Lung microvascular endothelial cell (primary cell): ENCODE results near the gene PPP1R14D. TPM values are rescaled to one million over a fixed set of nuclear protein-coding genes. Genes with fewer than 3 reads are reported as not detected.
"Not testable (repeated sequence)": the region's sequence is repeated elsewhere in the genome, so short reads cannot be mapped to it uniquely, and the experiment has no call there.

Experiments used
- DNase-seq, 2 donors: peaks; one replicate each; pipeline versions ENCODE4 v3.0.0 to v3.0.0-alpha.2; 2010; ENCODE audit warnings: low read depth in 2 of 2
- total RNA-seq: library from RNA; depleted of rRNA; stranded (reverse); fragments of >200 nt; gene quantifications from 2 replicates; pipeline ENCODE4 v1.2.1, GENCODE V29; 2014

The PPP1R14D gene, protein sequence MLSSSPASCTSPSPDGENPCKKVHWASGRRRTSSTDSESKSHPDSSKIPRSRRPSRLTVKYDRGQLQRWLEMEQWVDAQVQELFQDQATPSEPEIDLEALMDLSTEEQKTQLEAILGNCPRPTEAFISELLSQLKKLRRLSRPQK
- not detected in 2 replicates for total RNA-seq

DNA sequence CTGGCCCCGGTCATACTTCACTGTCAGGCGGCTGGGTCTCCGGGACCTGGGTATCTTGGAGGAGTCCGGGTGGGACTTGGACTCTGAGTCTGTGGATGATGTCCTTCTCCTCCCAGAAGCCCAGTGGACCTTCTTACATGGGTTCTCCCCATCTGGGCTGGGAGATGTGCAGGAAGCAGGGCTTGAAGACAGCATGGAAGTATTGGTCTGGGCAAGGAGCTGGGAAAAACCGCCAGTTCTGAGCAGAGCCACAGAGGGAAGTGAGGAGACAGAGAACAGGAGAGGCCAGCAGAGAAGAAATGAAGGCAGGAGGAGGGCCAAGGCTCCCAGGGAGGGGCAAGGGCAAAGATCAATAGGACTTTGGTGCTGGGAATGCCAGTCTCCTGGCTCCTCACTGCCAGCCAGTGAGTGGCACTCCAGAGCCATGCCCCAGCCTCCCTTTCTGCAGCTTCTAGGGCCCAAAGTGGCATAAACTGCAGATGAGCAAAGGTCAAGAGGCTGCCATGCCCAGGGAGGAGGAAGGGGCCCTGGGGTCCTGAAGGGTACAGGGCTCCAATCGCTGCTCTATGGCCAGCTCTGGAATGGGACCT lies at the start of gene PPP1R14D:
TSS of gene PPP1R14D (minus strand) at position 262 of the 590 bp plus-strand sequence. CDS start at position 195, 67 bp downstream.
- DNase-seq = no peak

DNA sequence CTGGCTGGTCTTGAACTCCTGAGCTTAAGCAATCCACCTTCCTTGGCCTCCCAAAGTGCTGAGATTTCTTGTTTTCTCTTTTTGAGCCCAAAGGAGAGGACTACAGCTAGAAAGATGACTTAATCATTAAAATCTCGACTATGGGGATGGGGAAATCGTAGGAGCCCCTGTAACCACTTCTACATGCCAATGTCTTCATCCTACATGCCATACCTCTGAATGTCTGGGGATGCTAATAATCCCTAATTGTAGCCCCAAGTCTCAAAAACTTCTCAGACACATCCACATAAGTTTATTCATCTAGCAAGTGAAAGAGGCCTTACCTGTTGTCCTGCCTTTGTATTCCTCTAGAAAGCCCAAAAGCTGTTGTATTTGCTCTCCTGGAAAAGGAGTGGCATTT lies 49.2 kb upstream of the PPP1R14D start:
- DNase-seq = no peak

DNA sequence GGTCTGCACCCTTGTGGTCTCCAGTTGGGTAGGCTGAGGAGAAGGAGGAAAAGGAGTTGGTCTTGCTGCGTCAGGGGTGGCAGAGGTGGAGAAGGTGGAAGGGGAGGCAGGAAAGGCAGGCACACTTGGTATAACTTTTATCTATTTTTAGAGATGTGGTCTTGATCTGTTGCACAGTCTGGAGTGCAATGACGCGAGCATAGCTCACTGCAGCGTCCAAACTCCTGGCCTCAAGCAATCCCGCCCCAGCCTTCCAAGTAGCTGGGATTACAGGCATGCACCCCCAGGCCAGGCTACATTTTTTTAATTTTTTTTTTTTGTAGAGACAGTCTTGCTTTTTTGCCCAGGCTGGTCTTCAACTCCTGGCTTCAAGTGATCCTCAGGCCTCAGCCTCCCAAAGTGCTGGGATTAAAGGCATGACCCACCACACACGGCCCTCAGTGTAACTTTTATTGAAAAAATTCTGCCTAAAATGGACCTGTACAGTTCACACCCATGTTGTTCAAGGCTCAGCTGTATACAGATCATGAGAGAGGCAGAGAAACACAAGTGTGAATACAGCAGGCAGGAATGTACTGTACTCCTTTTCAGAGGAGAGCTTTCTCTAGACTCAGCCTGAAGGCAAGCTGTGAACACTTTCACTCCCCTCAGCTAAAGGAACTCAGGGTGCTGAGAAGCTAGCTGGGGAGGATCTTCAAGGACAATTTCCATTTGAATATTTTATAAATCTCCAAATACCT lies 47.7 kb upstream of the PPP1R14D start:
- no peak for DNase-seq

DNA sequence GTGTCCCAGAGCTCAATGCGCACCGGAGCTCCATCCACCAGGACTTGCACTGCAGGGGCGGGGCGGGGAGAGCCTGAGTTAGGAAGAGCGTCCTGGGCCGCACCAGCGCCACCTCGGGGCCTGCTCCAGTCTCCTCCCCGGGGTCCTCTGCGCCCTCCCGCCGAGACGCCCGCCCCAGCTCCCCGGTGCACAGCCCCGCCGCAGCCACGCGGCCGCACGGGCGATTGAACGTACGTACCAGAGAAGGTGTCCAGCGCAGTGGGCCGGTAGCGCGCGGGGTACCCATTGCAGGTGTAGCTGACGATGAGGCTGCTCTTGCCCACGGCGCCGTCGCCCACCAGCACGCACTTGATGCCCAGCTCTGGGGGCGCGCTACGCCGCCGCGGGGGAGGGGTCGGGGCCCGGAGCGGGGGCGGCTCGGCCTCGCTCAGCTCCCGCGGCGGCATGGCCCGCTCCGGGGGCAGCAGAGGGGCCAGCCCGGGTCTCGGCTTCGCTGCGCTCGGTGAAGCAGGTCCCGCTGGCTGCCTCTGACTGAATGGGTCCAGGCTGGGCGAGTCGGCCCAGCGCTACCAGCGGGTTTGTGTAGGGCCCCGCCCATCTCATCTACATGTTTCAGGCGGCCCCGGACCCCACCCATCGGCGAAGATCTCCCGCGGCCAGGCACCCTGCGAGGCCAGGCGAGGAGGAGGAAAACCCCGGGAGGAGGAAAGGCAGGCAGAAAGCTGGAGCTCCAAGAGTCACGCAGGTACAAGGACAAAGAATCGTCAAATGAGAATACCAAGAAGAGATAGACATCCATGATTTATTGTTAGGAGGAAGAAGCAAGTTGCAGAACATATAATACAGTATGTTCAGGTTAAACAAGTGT lies 45.4 kb upstream of the PPP1R14D start, which contains the start of gene RHOV:
TSS of gene RHOV (minus strand) at position 541 of the 868 bp plus-strand sequence. CDS start at position 446, 95 bp downstream.
- DNase-seq = peak; percentile 40 to 45

DNA sequence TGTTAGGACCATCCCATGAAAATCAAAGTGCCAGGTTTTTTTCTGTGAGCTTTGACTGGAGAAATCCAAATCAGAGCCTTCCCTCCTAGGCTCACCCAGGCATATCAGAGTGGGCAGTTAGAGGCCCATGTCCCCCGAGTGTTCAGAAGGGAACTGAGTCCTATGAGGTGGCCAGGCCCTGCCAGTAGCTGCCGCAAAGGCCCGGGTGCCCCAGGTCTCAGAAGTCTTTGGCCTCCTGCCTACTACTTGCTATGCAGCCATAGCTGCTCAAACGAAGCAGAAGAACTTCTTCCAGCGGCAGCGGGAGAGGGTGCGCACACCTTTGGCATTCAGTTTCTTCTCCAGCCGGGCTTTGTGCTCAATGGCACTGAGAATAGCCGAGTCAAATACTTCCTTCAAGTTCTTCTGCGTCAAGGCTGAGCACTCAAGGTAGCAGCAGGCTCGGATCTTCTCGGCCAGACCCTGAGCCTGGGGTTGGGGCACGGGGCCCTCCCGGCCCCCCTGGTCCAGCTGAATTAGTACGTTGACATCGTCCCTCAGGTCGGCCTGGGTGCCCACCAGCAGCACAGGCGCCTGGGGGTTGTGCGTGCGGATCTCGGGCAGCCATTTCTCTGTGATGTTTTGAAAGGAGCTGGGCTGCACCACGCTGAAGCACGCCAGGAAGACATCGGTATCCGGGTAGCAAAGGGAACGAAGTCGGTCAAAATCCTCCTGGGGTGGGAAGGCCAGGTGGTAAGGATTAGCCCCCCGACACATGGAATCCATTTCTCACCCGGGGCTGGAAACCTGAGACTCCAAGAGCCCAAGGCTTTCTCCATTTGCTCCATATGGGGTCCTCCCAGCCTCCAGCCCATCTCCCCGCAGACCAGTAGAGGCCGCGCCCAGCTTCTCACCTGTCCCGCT lies 44.5 kb upstream of the PPP1R14D start:
- DNase-seq = no peak

DNA sequence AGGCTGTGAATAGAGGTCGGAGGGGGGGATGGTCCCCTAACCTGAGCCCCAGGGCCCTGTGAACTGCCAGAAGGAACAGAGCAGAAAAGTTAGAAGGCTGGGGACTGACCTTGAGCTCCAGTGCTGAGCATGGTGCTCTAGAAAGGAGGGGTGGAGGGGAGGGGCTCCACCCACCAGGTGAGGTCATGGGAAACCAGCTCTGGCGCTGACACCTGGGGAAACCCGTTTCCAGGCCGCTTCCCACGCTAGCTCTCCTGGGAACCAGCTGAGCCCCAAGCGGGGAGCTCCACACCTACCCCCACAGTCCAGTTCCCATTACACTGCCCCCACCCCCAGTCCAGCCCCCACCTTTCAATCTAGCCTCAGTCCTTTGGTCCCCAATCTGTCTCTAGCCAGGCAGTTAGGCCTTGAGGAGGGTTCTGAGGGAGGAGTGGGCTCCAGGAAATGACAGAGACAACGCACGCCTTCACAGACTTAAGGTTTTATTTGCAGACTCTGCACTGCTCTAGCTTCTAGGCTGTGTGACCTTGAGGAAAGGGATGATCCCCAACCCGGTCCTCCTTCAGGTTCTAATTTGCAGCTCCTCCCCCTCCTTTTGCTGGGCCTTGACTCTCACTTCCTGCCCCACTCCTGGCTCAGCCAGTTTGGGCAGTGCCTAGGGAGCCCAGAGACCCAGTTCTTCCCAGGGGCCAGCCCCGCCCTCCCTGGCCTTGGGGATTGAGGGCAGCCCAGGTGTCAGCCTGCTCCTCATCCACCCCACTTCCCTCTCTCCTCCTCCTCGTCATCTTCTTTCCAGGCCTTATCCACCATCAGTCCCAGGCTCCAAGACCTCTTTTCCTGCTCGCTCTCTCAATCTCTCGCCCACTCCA lies 43.5 kb upstream of the PPP1R14D start:
- no peak for DNase-seq

DNA sequence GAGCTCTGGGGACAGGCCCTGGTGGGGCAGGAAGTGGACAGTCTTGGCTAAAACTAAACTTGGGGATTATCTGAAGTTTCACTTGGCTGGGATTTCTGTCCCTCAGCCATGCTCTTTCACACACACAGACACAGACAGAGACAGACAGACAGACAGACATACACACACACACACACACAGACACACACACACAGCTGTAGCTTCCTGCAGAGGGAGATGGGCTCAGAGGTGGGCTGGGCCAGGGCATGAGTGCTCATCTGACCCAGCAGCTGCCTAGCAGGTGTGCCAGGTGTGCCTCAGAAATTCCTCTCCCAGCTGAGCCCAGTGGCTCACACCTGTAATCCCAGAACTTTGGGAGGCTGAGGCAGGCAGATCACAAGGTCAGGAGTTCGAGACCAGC lies 42.2 kb upstream of the PPP1R14D start:
- DNase-seq = no peak

DNA sequence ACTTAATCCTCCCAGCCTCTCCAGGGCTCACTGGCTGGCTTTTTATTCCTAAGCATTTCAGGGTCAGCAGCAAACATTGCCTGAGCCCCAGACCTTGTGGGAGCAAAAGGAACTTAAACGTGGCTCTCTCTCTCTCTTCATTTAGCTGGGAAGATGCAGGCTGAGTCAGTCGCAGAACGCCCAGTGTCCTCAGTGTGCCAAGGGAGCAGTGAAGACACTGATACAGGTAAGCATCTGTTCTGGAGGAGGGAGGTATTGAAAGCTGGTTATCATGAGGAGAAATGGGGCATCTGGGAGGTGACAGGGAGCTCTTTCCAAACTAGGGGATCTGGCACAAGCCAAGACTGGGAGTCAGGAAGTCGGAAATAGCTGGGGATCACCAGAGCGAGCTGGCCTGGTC lies 41.2 kb upstream of the PPP1R14D start:
- no peak for DNase-seq

DNA sequence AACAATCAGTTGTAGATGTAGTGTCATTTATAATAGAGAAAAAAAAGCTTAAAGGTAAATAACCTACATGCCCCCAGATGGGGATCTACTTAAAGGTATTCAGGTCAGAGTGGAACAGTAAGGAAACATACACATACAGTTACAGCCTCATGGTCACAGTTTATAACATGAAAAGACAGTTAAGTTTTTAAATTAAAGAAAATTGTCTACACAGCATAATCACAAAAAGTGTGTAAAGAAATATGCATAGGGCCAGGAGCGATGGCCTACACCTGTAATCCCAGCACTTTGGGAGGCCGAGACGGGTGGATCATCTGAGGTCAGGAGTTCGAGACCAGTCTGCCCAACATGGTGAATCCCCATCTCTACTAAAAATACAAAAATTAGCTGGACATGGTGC lies 38.7 kb upstream of the PPP1R14D start:
- no peak for DNase-seq

DNA sequence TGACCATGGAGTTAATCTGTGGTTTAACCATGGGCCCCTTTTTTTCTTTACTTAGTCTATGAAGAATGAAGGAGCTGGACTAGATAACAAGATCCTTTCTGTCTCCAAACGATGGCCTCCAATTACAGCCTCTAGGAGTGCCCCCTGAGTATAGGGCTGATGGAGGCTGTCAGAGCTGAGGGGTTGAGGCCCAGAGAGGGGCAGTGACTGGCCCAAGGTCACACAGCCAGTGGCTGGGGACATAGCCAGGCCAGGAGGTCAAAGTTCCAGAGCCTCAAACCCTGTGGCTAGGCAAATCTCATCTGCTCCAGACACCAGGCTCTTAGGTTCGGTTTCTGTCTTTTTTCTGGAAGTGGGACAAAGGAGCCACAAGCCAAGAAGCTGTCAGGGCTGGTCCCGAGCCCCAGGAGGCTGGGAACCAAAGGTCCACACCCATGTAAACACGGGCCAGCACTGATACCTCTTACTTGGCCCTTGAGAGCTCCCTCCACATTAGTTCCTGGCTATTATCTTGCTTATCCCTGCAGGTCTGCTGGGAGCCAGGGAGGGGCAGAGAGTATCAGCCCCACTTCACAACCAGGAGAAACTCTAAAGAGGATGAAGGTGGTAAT lies 35.3 kb upstream of the PPP1R14D start:
- no peak for DNase-seq

DNA sequence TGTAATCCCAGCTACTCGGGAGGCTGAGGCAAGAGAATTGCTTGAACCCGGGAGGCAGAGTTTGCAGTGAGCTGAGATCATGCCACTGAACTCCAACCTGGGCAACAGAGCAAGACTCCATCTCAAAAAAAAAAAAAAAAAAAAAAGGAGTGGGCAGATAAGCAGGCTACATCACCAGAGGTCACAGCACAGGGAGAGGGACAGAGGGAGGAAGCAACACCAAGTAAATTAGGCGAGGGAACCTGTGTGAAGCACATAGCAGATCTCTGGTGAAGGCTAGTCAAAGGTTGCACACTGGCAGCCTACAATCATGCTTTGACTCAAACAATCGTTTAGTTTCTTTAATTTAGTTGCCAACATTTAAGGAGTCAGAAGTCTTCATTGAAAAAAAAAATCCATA lies 32.6 kb upstream of the PPP1R14D start:
- not testable (repeated sequence) for DNase-seq

DNA sequence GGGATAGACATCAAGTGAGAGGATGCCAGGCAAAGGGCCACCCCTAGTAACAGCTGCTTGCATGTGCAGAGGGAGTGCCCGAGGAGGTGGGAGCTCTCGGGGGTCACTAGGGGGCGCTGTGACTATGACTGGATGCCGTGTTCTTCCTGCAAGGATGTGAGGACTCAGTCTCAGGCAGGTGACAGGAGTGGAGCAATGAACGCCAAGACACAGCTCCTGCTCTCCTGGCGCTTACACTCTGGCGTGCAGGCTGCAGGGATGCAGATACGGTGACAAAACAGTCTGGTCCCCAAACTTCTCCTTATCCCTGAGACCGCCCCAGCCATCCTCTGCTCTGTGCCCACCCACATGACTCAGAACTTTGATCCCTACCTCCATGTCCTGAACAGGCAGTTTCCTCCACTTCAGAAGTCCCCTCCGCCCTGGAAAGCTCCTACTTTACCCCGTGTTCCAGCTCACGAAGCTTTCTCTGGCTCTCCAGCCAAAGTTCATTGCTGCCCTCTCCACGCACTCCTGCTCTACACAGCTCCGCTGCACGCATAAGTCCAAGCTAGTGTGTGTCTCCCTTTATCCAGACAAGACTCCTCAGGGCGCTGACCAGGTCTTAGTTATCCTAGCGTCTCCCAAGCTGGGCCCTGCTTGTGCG lies 30.8 kb upstream of the PPP1R14D start:
- DNase-seq = peak; percentile 82 to 83

DNA sequence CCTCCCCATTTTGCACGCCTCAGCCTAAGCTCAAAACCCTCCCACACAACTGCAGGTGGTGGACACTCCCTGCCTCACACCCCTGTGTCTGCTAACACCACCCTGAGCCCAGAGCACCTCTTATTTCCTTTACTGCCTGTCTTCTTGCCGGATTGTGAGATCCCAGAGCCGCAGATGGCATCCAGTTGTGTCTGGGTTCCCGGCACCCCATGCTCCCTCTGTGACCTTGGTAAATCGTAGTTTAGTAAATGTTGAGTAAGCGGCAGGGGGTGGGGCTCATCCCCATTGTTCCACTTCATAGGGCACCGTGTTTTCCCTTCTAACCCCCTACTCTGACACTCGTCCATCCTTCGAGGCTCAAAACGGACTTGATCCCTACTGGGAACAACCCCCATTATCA lies 30.2 kb upstream of the PPP1R14D start:
- no peak for DNase-seq

DNA sequence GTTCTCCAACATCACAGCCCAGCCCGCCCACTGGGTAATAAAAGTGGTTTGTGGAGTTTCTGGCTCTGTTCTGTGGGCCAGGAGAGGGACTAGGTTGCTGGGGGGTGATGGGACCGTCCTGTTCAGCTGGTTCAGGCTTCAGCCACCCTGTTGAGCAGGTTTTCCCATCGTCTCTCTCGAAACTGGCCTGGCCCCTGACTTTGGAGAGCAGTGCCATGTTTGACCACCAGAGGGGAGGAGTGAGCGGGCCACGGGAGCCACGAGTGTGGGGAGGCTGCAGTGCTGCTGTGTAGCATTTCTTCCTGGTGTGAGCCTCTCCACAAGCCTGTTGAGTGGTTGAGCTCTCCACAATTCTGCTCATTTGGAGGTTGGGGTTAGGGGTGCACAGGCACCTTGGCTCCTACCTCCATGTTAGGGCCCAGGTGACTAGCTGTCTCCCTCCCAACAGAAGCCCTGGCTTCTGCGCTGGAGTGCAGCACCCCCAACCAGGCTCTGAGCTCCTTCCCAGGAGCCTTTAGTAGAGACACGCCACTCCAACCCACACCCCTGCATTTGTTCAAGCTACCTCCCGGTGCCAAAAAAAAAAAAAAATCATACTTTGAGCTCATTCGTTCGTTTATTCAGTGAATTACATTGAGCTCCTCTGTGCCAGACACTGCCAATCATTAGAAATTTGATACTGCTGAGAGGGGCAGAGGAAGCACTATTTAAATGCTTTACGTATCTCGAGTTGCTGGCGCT lies 29.3 kb upstream of the PPP1R14D start:
- DNase-seq = peak; percentile 61 to 76

DNA sequence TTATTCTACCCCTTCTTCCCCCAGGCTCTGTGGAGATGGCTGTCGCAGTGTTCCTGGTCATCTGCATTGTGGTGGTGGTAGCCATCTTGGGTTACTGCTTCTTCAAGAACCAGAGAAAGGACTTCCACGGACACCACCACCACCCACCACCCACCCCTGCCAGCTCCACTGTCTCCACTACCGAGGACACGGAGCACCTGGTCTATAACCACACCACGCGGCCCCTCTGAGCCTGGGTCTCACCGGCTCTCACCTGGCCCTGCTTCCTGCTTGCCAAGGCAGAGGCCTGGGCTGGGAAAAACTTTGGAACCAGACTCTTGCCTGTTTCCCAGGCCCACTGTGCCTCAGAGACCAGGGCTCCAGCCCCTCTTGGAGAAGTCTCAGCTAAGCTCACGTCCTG lies 28.2 kb upstream of the PPP1R14D start:
- DNase-seq = no peak

DNA sequence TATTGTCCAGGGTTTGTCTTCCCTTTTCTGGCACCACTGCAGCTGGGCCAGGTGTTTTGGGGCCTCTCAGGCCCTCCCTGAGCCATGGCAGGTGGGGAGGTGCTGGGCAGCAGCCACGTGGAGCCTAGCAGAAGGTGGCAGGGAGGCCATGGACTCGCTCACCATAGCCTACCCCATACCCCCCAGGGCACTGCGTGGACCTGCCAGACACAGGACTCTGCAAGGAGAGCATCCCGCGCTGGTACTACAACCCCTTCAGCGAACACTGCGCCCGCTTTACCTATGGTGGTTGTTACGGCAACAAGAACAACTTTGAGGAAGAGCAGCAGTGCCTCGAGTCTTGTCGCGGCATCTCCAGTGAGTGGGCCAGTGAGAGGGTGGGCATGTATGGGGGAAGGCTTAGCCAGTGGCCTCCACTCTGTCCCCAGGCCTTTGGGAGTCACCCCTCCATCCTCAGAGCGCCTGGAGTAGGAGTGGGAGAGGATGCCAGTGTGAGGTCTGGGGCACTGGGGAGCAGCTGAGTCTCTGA lies 27.3 kb upstream of the PPP1R14D start:
- DNase-seq = no peak

DNA sequence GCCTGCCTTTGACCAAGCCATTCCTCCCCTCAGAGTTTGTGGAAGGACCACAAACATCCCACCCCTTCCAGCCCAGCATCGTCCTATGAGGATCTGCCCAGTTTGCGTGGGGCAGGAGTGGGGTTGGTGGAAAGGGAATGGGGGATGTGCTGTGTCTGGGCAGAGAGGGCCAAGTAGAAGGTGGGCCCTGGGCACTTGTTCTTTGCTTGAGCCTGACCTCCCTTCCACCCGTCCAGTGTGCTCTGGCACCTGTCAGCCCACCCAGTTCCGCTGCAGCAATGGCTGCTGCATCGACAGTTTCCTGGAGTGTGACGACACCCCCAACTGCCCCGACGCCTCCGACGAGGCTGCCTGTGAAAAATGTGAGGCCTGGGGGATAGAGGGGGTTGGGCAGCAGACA lies 25.7 kb upstream of the PPP1R14D start:
- no peak for DNase-seq
